Astrocyte (in vitro differentiated cells and primary cell): ENCODE results near the gene FRMD6.

ENCODE experiments used
- CTCF ChIP-seq: IDR thresholded peaks from 2 replicates; pipeline ENCODE4 v1.5.1; 2011; ENCODE audit warnings: low read depth, mild to moderate bottlenecking, inconsistent platforms, low read length, moderate library complexity; ENCODE audit not compliant: insufficient read depth
- EZH2 ChIP-seq: IDR thresholded peaks from 2 replicates; pipeline ENCODE4 v1.6.1; 2012; ENCODE audit warnings: mild to moderate bottlenecking, low read length, inconsistent platforms; ENCODE audit not compliant: insufficient read depth

- TF ChIP-seq CTCF = no peak
- no peak for TF ChIP-seq EZH2
Observed at GRCh38 chr14:51681411-51681810, 29.7 kb downstream of the FRMD6 start.
